NCI-H774 (cell line): ENCODE measurements around the gene KLHL13.
"Not testable (repeated sequence)": the region's sequence is repeated elsewhere in the genome, so short reads cannot be mapped to it uniquely, and the experiment has no call there.

Experiments used
- DNase-seq: peaks from one replicate; lab custom pipeline; 2025; lab: John Stamatoyannopoulos, UW

Gene KLHL13

DNA sequence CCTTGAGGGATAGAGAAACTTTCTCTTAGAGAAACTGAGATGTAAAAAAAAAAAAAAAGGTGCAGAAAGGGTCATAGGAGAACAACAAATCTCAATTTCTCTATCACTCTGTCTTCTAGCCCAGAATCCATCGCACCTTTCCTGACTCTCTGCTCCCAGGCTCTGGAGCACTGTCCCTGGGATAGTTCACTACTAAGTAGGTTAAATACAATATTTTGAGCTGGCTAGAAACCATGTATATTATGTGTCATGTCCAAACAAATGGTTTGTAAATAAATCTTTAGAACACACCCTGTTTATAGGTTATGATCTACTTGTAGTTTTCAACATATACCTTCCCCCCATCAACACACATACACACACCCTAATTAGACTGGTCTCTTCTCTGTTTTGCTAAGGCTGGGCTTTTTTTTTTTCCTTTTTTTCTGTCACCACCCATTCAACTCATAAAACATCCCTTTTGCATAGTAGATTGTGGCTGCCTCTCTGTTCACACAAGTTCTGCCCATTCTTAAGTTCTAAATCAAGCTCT is 124.4 kb downstream of the KLHL13 start:
- no peak for DNase-seq

DNA sequence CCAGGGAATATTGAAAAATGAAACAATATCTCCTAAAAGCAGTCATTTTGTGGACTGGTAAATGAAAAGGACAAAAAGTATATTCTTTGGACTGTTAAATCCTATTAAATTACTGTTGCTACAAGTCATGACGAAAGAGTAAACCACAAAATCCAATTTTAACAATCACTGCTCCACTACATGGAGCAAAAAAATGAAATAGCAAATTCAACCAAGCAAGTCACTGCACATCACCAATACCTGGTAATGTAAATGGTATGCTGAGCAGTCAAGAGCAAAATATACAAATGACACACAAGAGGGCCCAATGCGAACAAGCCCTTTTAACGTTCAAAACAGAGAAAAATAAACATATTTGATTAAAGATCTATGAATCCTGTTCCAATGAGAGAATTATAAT is 126.2 kb downstream of the KLHL13 start:
- DNase-seq: no peak

DNA sequence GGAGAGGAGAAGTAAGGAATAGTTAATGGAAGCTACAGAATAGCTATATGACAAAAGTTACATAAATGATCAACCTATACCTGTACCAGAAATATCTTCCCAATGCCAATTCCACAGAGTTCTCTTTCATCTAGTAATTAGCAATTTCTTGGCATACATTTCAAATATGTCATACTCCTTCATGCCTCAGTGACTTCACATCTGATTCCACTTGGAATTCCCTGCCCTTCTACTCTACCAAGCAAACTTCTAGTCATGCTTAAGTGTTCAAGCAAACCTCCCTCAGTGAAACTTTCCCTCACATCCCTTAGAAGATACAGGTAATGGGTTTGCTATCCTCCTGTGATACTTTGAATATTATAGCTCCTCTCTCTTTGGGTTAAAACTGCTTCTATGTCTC is 127.1 kb downstream of the KLHL13 start:
- DNase-seq: no peak

DNA sequence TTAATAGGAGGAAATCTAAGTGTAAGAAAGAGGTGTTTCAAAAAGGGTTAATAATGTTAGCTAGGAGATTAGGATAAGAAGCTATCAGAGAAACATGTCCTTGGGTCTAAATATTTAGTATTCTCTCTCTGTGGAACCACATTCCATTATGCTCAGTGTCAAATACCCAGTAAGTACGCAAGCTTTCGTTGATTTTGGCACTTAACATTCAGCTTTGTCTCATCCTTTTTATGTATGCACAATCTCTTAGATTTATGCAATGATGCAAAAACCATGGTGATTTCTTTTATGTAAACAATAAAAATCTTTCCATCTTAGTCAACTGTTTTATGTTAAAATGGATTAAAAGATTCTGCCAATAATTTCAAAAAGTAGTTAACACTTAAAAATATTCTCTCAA is 129.2 kb downstream of the KLHL13 start:
- no peak for DNase-seq

DNA sequence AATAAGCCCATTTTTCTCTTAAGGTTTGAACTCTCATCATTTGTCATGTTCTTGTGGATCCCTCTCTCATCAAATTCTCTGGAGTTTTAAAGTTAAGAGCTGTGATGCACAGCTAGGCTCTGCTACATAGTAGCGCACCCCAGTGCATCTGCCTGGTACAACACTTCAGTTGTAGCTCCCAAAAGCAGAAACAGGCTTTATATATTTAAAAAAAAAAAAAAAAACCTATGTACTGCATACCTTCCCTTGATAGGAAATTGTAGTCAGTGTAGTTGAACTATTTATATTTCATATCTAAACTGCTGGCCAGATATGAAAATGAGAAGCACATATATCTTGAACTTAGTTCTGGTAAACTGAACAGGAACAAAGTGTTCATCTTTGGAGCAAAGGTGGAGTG is 131.4 kb downstream of the KLHL13 start:
- DNase-seq: no peak

DNA sequence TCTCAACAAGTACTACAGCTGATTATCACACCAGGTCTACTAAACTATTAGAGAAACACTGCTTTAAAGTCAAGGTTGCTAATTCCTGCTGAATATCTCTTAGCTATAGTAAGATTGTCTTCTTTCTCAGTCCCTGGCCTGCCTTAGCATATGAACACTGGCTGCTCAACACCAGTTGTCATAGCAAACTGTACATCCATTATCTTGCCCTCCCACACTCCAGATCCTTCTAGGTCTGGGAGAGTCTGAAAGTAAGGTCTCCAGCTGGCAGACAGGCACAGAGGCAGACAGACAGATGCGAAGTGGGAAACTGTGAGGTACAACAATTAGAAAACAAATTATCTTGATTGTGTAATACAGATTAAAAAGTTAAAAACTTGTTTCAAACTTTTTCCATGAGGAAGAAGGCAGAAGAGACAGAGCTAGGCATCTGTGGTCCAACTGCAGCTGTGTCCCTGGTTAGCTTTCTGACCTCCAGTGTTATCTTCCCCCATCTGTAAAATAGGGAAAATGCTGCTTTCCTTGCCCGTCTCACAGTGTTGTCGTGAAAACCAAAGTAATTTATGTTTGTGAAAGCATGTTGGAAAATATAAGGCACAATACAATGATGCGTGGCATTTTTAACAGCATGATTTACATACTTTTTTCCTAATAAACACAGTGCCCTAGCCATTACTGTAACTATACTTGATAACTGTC is 133.8 kb downstream of the KLHL13 start:
- no peak for DNase-seq

DNA sequence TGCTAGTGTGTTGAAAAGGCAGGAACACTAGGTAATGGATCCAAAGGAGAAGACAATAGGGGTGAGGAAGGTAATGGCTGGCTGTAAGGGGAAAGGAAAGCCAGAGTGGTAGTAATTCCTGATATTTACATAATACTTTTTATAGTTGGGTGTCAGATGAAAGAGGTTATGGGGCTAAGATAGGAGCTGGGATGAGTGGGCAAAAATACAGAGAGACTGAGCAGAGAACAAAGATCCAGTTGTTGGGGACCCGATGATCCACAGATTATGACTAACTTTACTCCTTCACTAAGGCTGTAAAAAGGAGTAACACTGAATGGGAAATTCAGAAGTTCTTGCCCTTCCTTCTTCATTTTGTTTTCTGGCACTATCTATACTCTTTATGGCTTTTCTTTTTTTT is 138.2 kb downstream of the KLHL13 start:
- no peak for DNase-seq

DNA sequence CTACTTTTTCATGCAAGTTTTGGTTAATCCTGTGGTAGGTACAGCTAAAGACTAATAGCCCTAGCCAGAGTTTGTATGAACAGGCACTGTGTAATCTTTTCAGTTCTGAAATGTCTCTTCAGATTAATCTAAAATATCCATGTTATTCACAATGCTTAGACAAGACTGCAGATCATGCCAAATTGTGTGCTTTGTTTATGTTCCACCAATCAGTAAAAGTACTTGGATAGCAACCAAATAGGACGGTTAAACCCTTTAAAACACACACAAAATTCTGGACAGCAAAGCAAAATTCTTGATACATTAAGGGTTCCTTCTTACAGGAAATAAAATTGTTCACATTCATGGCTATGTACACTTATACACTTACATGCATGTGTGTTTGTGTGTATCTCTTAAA is 139.1 kb downstream of the KLHL13 start:
- DNase-seq: no peak

DNA sequence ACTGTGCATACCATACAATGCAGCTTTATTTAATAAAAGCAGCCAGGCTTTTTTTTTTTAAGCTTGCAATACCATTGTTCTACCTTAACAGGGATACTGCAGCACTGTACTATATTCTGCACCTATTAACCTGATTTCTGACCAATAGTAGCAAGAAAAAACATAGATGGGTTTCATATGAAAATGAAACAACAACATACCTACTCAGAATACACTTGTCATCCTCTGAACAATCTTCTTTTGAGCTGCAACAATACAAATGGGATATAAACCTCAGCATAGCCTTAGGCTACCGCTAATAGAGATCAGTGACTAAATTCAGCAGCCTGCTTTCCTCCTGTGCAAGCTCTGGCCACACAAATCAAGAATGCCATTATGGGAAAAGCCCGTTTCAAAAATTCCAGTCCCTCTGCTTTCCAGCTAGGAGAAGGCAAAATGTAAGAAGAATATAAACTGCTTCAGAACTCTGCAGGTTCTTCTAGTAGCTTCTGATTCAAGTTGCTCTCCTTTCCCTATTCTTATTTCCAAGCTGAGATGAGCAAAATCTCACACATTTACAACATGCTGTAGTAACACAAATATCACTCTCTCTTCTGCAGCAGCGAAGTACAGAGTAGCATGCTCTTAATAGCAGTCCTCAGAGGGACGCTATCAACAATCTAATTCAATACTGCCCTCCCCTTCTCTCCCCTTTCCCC is 143.4 kb downstream of the KLHL13 start:
- DNase-seq: no peak

DNA sequence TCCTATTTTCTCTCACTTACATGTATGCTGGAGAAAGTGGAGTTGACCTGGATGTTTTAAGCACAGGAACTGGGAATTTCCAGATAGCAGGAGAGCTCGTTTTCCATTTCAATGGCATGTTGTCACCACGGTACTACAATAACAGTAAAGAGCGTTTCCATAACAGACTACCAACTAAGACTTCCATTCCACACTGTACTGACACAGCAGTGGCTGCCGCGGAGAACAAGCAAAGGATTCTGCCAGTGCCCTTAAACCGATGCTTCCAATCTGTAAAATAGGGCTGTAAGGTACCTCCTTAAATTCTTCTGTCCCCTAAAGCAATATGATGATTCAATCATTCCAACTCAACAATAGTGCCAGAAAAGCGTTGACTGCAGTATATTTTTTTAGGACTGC is 143.9 kb downstream of the KLHL13 start:
- peak; percentile 18 for DNase-seq

DNA sequence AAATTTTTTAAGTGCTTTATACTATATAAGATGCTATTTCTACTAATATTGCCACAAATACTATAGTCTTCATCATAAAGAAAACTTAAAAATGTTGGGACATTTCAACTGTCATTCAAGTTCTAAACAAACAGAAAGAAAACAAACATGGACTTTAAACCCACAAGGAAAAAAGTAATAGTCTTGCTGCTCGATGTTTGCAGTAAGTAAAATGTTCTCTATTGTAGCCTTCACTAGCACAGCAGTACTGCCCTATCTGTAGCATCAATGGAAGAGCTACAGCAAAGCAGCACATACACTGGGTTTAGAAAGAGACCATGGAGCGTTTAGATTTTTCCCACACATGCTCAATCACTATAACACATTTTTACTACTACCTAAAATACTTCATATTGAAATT is 146.8 kb downstream of the KLHL13 start:
- DNase-seq: no peak

DNA sequence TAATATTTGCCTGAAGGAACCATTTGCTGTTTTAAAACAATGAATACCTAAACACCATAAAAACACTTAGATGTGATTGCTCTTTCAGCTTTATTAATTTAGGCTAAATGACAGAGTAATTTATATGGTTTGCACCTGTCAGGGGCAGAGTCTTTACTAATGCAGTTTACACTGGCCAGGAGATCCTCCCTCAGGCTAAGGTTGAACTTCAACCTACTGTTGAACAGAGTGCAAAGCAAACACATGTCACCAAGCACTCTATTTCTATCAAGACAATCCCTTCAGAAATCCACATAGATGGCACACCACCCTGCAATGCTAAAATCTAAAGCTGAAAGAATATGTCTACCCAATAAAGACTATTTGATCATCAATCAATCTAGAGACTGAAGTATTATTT is 147.3 kb downstream of the KLHL13 start:
- no peak for DNase-seq

DNA sequence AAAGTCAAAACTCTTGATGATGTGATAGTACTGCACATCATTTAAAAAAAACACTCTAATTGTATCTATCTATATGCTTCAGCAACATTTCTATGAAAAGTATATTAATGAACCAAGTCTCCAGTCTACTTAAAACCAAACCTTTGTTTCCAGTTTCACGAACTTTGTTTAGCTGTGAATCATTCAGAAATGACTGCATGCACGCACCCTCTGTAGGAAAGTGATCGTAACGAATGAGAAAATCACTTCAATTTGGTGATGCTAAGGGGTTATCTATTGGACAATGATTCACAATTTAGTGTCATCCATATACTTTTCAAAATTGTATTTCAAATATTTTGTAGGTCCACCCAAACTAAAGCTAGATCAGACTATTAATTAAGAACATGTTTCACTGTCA is 157.6 kb downstream of the KLHL13 start:
- DNase-seq: no peak

DNA sequence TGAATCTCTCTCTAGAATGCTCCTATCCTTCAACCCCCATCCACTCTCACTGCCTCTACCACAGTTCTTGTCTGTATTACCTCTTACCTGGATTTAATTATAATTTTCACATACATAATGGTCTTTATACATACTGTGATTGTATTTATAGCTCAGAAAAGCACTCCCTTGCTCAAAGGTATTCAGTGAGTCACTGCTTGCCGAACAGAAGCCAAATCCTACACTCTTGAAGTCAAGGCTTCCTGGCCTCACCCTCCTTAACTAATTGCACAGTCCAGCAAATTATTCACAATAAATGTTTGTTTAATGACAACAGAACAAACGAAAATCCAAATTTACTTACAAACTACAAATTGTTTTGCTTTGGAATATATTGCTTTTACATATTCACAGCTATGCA is 159.5 kb downstream of the KLHL13 start:
- DNase-seq: no peak

DNA sequence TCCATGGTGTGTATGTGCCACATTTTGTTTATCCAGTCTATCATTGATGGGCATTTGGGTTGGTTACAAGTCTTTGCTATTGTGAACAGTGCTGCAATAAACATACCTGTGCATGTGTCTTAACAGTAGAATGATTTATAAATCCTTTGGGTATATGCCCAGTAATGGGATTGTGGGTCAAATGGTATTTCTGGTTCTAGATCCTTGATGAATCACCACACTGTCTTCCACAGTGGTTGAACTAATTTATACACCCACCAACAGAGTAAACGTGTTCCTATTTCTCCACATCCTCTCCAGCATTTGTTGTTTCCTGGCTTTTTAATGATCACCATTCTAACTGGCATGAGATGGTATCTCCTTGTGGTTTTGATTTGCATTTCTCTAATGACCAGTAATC is 177.3 kb downstream of the KLHL13 start:
- DNase-seq: not testable (repeated sequence)

DNA sequence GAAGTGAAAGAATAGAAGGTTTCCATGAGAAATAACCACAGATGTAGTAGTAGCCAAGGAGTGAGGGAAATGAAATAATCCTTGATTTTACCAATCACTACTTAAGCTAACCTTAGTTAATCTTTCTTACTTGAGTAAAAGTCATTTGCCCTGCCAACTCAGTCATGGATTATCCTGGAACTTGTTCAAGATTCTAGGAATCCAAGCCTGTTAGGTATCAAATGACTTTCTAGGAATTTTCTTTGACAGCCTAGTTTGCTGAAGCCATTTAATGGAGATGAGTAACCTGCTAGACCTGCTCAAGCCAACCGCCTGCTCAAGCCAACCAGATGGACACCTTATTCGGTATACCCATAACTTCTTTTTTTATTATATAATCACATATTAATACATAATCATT is 180.5 kb downstream of the KLHL13 start:
- DNase-seq: no peak

DNA sequence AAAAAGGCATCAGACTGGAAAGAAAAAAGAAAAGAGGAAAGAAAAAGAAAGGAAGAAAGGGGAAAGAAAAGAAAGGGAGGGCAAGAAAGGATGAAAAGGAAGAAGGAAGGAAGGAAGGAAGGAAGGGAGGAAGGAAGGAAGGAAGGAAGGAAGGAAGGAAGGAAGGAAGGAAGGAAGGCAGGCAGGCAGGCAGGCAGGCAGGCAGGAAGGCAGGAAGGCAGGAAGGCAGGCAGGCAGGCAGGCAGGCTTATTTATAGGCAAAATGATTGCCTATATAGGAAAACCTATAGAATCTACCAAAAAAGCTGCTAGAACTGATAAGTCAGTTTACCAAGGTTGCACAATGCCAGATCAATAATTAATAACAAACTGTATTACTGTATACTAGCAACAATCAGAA is 186.5 kb downstream of the KLHL13 start:
- DNase-seq: not testable (repeated sequence)

DNA sequence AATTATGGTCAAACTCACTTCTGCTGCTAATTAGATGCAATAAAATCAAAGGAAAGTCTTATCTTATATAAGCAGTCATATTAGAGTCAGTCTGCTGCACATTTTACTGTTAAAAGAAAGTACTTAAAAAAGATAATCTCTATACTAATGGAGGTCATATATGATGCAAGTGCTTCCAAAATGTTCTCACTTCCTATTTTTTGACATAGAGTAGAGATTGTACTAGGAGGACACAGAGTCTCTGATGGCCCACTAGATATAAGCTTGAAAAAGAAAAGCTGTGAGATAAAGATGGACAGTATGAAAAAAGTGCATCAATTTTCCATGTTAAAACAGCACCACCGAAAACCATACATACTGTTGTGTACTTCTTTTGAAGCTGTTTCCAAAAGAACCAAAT is 196.9 kb downstream of the KLHL13 start:
- DNase-seq: no peak

DNA sequence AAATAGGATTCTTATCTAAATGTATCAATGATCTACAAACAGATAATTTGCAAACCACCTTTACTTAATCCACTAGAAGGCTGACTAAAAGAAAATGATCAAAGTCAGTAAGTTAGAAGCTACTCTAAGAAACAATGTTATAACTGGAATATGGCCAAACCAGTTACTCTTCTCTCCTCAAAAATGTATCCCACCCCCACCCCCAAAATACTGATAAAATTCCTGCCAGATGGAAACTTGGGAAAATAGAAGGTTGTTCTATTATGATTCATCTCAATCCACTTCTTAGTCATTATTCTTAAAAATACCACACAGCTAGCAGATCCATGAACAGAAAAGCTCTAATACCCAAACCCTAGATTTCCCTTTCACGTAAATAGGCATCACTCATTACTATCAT is 206.4 kb downstream of the KLHL13 start:
- DNase-seq: no peak

DNA sequence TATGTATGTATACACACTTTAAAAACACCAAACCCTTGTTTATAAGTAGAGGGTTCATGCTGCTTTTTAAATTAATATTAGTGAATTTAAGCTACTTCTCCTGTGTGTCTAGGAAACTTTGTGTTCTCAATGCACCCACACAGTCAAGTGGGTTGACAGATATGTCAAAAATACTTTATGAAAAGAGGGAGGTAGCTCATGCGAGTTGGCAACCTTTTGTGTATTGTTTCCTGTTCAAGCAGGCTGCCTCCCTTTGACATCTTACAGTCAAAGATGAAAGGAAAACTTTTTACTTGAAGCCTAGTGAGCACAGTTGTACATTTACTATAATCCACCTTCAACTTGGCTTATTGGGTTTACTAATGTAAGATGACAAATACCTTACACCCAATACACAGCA is 218.4 kb downstream of the KLHL13 start:
- no peak for DNase-seq

DNA sequence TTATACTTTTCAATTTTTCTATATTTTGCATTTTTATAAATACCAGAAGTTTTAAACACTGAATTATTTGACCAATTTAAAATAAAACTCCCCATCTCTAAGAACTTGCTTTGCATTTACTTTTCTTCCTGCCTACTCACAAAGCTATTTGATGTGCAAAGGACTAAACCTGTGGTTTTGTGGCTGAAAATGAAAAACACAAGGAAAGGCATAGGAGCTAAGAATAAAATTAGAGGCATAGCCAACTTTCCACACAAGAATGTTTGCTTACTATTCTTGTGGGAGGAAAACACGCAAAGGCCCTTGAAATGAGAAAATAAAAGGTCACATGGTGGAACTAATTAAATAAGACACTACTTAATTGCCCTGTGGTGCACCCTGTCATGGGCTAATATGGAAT is 221.2 kb downstream of the KLHL13 start:
- no peak for DNase-seq

DNA sequence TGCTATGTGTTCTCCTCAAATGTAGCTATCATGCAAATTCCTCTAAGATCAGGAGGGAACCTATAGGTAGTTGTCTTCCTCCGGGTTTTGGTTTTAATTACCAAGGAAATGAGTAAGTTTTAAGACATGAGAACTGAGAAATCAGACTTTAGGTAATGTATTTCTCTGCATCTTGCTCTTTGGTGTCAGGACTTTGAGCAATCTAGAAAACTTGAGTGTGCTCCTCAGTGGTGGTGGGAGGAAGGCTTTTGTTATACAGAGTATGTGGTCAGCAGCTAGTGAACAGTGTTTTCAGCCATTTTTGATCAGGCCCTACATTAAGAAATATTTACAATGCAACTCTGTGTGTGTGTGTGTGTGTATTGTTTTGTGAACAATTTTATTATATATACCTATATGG is 224.1 kb downstream of the KLHL13 start:
- DNase-seq: no peak

DNA sequence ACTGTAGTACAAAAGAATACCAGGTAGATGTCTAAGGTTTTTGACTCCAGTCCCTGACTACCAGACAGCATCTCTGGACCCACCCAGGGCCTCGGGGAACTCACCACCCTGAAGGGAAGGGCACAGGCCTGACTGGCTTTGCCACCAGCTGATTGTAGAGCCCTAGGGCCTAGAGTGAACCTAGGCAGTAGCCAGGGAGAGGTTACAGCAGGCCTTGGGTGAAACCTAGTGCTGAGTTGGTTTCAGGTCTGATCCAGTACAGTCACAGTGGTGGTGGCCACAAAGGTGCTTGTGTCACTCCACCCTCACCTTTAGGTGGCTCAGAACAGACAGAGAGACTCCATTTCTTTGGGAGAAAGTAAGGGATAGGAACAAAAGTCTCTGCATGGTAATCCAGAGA is 244.8 kb downstream of the KLHL13 start:
- no peak for DNase-seq

DNA sequence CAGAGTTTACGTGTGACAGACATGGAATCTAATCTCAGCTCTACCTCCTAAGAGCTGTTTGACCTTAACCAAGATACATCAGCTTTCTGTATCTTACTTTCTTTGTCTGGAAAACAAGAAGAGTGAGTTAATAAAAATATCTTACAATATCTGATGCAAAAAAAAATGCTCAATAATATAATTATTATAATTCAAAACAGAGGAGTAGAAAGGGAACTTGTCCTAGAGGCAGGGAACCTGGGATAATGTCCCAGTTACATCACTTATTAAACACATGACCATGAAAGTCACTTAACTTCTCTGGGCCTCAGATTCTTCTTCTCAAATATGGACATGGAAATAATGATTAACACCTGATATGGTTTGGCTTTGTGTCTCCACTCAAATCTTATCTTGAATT is 256.1 kb downstream of the KLHL13 start:
- DNase-seq: no peak
